Astrocyte (in vitro differentiated cells and primary cell): ENCODE data around the gene ROR1. TPM values are rescaled to one million over a fixed set of nuclear protein-coding genes. Genes with fewer than 3 reads are reported as not detected.
A peak's percentile ranks its signal among the peaks of the same experiment; 100 is the strongest.

Source experiments
- DNase-seq: peaks from one replicate; pipeline ENCODE4 v3.0.0-alpha.2; 2010; ENCODE audit warnings: low read depth
- FAIRE-seq: peaks from 2 replicates; lab custom pipeline; 2011; peaks lifted over from hg19 to GRCh38; lab: Jason Lieb, UNC
- H2AFZ ChIP-seq: 2 replicates; pipeline ENCODE4 v1.6.0; 2012; ENCODE audit warnings: low read depth, low read length, inconsistent platforms
- H3K27ac ChIP-seq: 2 replicates; pipeline ENCODE4 v1.5.1; 2011; ENCODE audit warnings: low read depth, low read length, inconsistent platforms
- H3K27me3 ChIP-seq: 2 replicates; pipeline ENCODE4 v1.6.0; 2011; ENCODE audit warnings: low read length, inconsistent platforms; ENCODE audit not compliant: insufficient read depth
- H3K36me3 ChIP-seq: 2 replicates; pipeline ENCODE4 v1.5.1; 2011; ENCODE audit warnings: low read length, inconsistent platforms; ENCODE audit not compliant: insufficient read depth
- H3K4me1 ChIP-seq: 2 replicates; pipeline ENCODE4 v1.5.1; 2011; ENCODE audit warnings: low read length, inconsistent platforms; ENCODE audit not compliant: insufficient read depth
- H3K4me2 ChIP-seq: 2 replicates; pipeline ENCODE4 v1.6.0; 2012; ENCODE audit warnings: low read length, inconsistent platforms
- H3K4me3 ChIP-seq: 2 replicates; pipeline ENCODE4 v1.5.1; 2011; ENCODE audit warnings: low read depth, mild to moderate bottlenecking, low read length, inconsistent platforms; ENCODE audit not compliant: insufficient read depth
- H3K79me2 ChIP-seq: 2 replicates; pipeline ENCODE4 v1.6.0; 2012; ENCODE audit warnings: mild to moderate bottlenecking, low read length, inconsistent platforms; ENCODE audit not compliant: insufficient read depth
- H3K9ac ChIP-seq: 2 replicates; pipeline ENCODE4 v1.6.0; 2012; ENCODE audit warnings: mild to moderate bottlenecking, low read length, inconsistent platforms
- H3K9me3 ChIP-seq: 2 replicates; pipeline ENCODE4 v1.5.1; 2012; ENCODE audit warnings: low read depth, mild to moderate bottlenecking, low read length, inconsistent platforms; ENCODE audit not compliant: insufficient read depth
- H4K20me1 ChIP-seq: 2 replicates; pipeline ENCODE4 v1.6.0; 2012; ENCODE audit warnings: low read length, inconsistent platforms; ENCODE audit not compliant: insufficient read depth
- H3K27ac Mint-ChIP-seq: one replicate; pipeline ENCODE4 v1.8.0; 2021; ENCODE audit warnings: mild to moderate bottlenecking, mixed read lengths; ENCODE audit not compliant: unreplicated experiment
- H3K27me3 Mint-ChIP-seq: one replicate; pipeline ENCODE4 v1.8.0; 2021; ENCODE audit warnings: low read depth, mixed read lengths; ENCODE audit not compliant: unreplicated experiment
- H3K36me3 Mint-ChIP-seq: one replicate; pipeline ENCODE4 v1.8.0; 2021; ENCODE audit warnings: low read depth, mixed read lengths; ENCODE audit not compliant: unreplicated experiment
- H3K4me1 Mint-ChIP-seq: one replicate; pipeline ENCODE4 v1.8.0; 2021; ENCODE audit warnings: low read depth, mixed read lengths; ENCODE audit not compliant: unreplicated experiment
- H3K4me3 Mint-ChIP-seq: one replicate; pipeline ENCODE4 v1.8.0; 2021; ENCODE audit warnings: mild to moderate bottlenecking, moderate library complexity, mixed read lengths; ENCODE audit not compliant: unreplicated experiment
- H3K9me3 Mint-ChIP-seq: one replicate; pipeline ENCODE4 v1.8.0; 2021; ENCODE audit warnings: mild to moderate bottlenecking, mixed read lengths; ENCODE audit not compliant: unreplicated experiment
- EZH2 ChIP-seq: IDR thresholded peaks from 2 replicates; pipeline ENCODE4 v1.6.1; 2012; ENCODE audit warnings: mild to moderate bottlenecking, low read length, inconsistent platforms; ENCODE audit not compliant: insufficient read depth
- total RNA-seq: library from RNA; stranded (reverse); gene quantifications from 2 replicates; pipeline ENCODE4 v1.2.1, GENCODE V29; 2021
- TF ChIP-seq, protein P1 (sequence below): IDR thresholded peaks from 2 replicates; pipeline ENCODE4 v1.5.1; 2011; ENCODE audit warnings: low read depth, mild to moderate bottlenecking, inconsistent platforms, low read length, moderate library complexity; ENCODE audit not compliant: insufficient read depth

The ROR1 gene
- total RNA-seq, 1 donor from 2014 or later, result 38.3 TPM

DNA sequence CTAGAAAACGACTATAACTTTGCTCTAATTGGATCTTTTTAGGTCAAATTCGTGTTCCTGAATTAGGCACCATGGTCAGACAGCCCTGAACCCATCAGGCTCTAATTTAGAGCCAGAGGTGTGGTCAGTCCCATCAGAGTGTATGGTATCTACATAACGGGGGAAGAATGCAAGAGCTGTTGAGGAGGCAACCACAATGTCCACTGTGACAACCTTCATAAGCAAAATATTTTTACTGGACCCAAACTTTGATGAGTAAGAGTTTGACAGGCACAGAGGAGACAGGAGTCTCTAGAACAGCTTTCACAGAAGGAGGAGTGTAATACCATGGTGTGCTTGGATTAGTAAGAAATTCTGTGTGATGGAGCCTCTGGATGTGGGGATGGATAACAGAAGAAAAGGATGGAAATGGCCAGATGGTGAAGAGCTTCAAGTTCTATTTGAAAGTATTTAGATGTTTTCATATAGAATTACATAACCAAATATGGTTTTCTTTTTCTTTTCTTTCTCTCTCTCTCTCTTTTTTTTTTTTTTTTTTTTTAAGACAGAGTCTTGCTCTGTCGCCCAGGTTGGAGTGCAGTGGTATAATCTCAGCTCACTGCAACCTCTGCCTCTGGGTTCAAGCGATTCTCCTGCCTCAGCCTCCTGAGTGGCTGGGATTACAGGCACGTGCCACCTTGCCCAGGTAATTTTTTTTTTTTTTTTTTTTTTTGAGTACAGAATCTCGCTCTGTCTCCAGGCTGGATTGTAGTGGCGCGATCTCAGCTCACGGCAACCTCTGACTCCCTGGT lies 454.5 kb downstream of the ROR1 start:
- no peak overlapping the region for H2AFZ ChIP-seq
- Mint-ChIP-seq H3K4me3 (no peak overlapping the region), H3K27me3 (no peaks in the 10 kb centered on the region), H3K9me3 (peaks cover 2% of the 10 kb centered on the region), H3K36me3 (no peaks in the 10 kb centered on the region), H3K4me1 (peaks cover 15% of the 10 kb centered on the region), H3K27ac (peak overlapping the region; percentile 30)
- H3K4me2 ChIP-seq, result peak overlapping the region; percentile 43
- H3K9me3 ChIP-seq, result no peaks in the 10 kb centered on the region
- TF ChIP-seq, protein P1, sequence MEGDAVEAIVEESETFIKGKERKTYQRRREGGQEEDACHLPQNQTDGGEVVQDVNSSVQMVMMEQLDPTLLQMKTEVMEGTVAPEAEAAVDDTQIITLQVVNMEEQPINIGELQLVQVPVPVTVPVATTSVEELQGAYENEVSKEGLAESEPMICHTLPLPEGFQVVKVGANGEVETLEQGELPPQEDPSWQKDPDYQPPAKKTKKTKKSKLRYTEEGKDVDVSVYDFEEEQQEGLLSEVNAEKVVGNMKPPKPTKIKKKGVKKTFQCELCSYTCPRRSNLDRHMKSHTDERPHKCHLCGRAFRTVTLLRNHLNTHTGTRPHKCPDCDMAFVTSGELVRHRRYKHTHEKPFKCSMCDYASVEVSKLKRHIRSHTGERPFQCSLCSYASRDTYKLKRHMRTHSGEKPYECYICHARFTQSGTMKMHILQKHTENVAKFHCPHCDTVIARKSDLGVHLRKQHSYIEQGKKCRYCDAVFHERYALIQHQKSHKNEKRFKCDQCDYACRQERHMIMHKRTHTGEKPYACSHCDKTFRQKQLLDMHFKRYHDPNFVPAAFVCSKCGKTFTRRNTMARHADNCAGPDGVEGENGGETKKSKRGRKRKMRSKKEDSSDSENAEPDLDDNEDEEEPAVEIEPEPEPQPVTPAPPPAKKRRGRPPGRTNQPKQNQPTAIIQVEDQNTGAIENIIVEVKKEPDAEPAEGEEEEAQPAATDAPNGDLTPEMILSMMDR, result no peak
- TF ChIP-seq EZH2, result no peak
- H3K79me2 ChIP-seq, result no peaks in the 10 kb centered on the region
- H3K9ac ChIP-seq, result no peak overlapping the region
- no peaks in the 10 kb centered on the region for H4K20me1 ChIP-seq
- no peaks in the 10 kb centered on the region for H3K36me3 ChIP-seq
- H3K4me1 ChIP-seq, result peaks cover 15% of the 10 kb centered on the region
- DNase-seq (peak; percentile 84), FAIRE-seq (peak; percentile 87)
- H3K27ac ChIP-seq, result no peak overlapping the region
- H3K4me3 ChIP-seq, result no peak overlapping the region
- H3K27me3 ChIP-seq, result no peaks in the 10 kb centered on the region

GRCh38 chr1:64229307-64229706 lies 455.5 kb downstream of the ROR1 start:
- no peak for FAIRE-seq
- Mint-ChIP-seq H3K9me3 (peaks cover 2% of the 10 kb centered on the region), H3K27me3 (peaks cover 2% of the 10 kb centered on the region), H3K4me1 (peaks cover 9% of the 10 kb centered on the region), H3K27ac (no peak overlapping the region), H3K4me3 (no peak overlapping the region), H3K36me3 (no peaks in the 10 kb centered on the region)
- Histone ChIP-seq H3K4me1 (peaks cover 5% of the 10 kb centered on the region), H4K20me1 (no peaks in the 10 kb centered on the region), H3K9ac (no peak overlapping the region), H3K4me3 (no peak overlapping the region), H3K9me3 (no peaks in the 10 kb centered on the region), H2AFZ (no peak overlapping the region), H3K36me3 (no peaks in the 10 kb centered on the region), H3K27ac (no peak overlapping the region), H3K4me2 (no peak overlapping the region), H3K79me2 (no peaks in the 10 kb centered on the region), H3K27me3 (peaks cover 5% of the 10 kb centered on the region)
- DNase-seq, result no peak
- TF ChIP-seq EZH2, result no peak
- TF ChIP-seq, protein P1, result no peak

Other genes starting within 250 kb of the ROR1 start
- gene PGM1, start 180.6 kb upstream of the ROR1 start, total RNA-seq, result 36.9 and 48.7 TPM in 2 replicates